ENCODE results near the gene C2CD4D. TPM values are rescaled to one million over a fixed set of nuclear protein-coding genes. Genes with fewer than 3 reads are reported as not detected.
"Not testable (repeated sequence)": the region's sequence is repeated elsewhere in the genome, so short reads cannot be mapped to it uniquely, and the experiment has no call there.

The C2CD4D gene
- total and polyA plus RNA-seq, 2 donors (not counting 1 experiment from before 2014, with no cell fraction given), result not detected

GRCh38 chr1:151885479-151885878 lies 45.9 kb upstream of the C2CD4D start:
- Histone ChIP-seq H3K4me3 (replicated peaks in 1 of 4; ENCODE audit: control extremely low read depth in 1 of 4, insufficient read depth in 1 of 4, low read depth in 3 of 4, low read length in 4 of 4) (no peak overlapping the region), H2AFZ (ENCODE audit: low read length) (no peak overlapping the region), H3K4me1 (ENCODE audit: control insufficient read depth, extremely low read depth, insufficient read depth, low read length) (no peaks in the 10 kb centered on the region), H4K20me1 (ENCODE audit: control insufficient read depth, extremely low read depth, insufficient read depth, low read length) (no peaks in the 10 kb centered on the region), H3K36me3 (ENCODE audit: control insufficient read depth, insufficient read depth, low read length) (no peaks in the 10 kb centered on the region), H3K4me2 (ENCODE audit: extremely low read depth, insufficient read depth, low read length) (no peak overlapping the region), H3K27me3 (ENCODE audit: control insufficient read depth, insufficient read depth, low read length) (no peaks in the 10 kb centered on the region), H3K9ac (ENCODE audit: insufficient read depth, low read length) (no peak overlapping the region), H3K27ac (ENCODE audit: insufficient read depth, low read length) (no peak overlapping the region), H3K79me2 (ENCODE audit: control insufficient read depth, insufficient read depth, low read length) (no peaks in the 10 kb centered on the region), H3K9me3 (ENCODE audit: control insufficient read depth, insufficient read depth, low read depth, low read length) (no peaks in the 10 kb centered on the region)
- no peak for DNase-seq (ENCODE audit: low read depth in 2 of 2)
- TF ChIP-seq CTCF (conservative IDR thresholded peaks at IDR 0.05 in 1 of 2, IDR thresholded peaks at IDR 0.05 in 1 of 2; ENCODE audit: low read depth in 1 of 2, low read length in 2 of 2), result no peak

DNA sequence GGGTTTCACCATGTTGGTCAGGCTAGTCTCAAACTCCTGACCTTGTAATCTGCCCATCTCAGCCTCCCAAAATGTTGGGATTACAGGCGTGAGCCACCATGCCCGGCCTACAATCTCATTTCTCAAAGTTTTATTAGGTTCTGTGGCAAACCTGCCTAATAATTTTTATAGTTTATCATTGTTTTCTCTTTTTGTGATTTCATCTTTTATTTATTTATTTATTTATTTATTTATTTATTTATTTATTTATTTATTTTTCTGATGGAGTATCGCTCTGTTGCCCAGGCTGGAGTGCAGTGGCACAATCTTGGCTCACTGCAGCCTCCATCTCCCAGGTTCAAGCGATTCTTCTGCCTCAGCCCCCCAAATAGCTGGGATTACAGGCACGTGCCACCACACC lies 45.3 kb upstream of the C2CD4D start:
- not testable (repeated sequence) for H2AFZ ChIP-seq (ENCODE audit: low read length); DNase-seq (ENCODE audit: low read depth in 2 of 2); H3K27ac ChIP-seq (ENCODE audit: insufficient read depth, low read length); H3K4me1 ChIP-seq (ENCODE audit: control insufficient read depth, extremely low read depth, insufficient read depth, low read length); H3K36me3 ChIP-seq (ENCODE audit: control insufficient read depth, insufficient read depth, low read length); H3K79me2 ChIP-seq (ENCODE audit: control insufficient read depth, insufficient read depth, low read length); H3K27me3 ChIP-seq (ENCODE audit: control insufficient read depth, insufficient read depth, low read length); H3K4me2 ChIP-seq (ENCODE audit: extremely low read depth, insufficient read depth, low read length); H3K9me3 ChIP-seq (ENCODE audit: control insufficient read depth, insufficient read depth, low read depth, low read length); H3K4me3 ChIP-seq (replicated peaks in 1 of 4; ENCODE audit: control extremely low read depth in 1 of 4, insufficient read depth in 1 of 4, low read depth in 3 of 4, low read length in 4 of 4); H4K20me1 ChIP-seq (ENCODE audit: control insufficient read depth, extremely low read depth, insufficient read depth, low read length); H3K9ac ChIP-seq (ENCODE audit: insufficient read depth, low read length)

GRCh38 chr1:151884445-151884844 lies 44.8 kb upstream of the C2CD4D start:
- H3K4me3 ChIP-seq (replicated peaks in 1 of 4; ENCODE audit: control extremely low read depth in 1 of 4, insufficient read depth in 1 of 4, low read depth in 3 of 4, low read length in 4 of 4); H3K9me3 ChIP-seq (ENCODE audit: control insufficient read depth, insufficient read depth, low read depth, low read length); H3K9ac ChIP-seq (ENCODE audit: insufficient read depth, low read length); H3K36me3 ChIP-seq (ENCODE audit: control insufficient read depth, insufficient read depth, low read length); H3K27me3 ChIP-seq (ENCODE audit: control insufficient read depth, insufficient read depth, low read length); H2AFZ ChIP-seq (ENCODE audit: low read length); H3K4me1 ChIP-seq (ENCODE audit: control insufficient read depth, extremely low read depth, insufficient read depth, low read length); H4K20me1 ChIP-seq (ENCODE audit: control insufficient read depth, extremely low read depth, insufficient read depth, low read length); H3K27ac ChIP-seq (ENCODE audit: insufficient read depth, low read length); H3K79me2 ChIP-seq (ENCODE audit: control insufficient read depth, insufficient read depth, low read length); DNase-seq (ENCODE audit: low read depth in 2 of 2); H3K4me2 ChIP-seq (ENCODE audit: extremely low read depth, insufficient read depth, low read length): not testable (repeated sequence)

DNA sequence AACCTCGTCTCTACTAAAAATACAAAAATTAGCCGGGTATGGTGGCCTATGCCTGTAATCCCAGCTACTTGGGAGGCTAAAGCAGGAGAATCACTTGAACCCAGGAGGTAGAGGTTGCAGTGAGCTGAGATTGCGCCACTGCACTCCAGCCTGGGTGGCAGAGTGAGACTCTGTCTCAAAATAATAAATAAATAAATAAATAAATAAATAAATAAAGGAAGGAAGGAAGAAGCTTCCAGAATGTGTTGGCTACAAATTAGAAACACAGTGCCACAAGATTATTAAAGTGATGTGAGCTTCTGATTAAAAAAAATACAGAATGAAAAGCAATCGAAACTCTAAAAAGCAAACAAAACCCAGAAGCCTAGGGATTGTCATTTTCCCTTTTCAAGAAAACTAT lies 44.3 kb upstream of the C2CD4D start:
- H3K4me3 ChIP-seq (replicated peaks in 1 of 4; ENCODE audit: control extremely low read depth in 1 of 4, insufficient read depth in 1 of 4, low read depth in 3 of 4, low read length in 4 of 4); DNase-seq (ENCODE audit: low read depth in 2 of 2): not testable (repeated sequence)

DNA sequence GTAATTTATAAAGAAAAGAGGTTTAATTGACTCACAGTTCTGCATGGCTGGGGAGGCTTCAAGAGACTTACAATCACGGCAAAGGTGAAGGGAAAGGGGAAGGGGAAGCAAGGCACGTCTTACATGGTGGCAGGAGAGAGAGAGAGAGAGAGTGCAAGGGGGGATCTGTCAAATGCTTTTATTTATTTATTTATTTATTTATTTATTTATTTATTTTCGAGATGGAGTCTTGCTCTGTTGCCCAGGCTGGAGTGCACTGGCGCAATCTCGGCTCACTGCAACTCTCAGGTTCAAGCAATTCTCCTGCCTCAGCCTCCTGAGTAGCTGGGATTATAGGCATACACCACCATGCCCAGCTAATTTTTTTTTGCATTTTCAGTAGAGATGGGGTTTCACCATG lies 43.3 kb upstream of the C2CD4D start:
- DNase-seq (ENCODE audit: low read depth in 2 of 2); H3K79me2 ChIP-seq (ENCODE audit: control insufficient read depth, insufficient read depth, low read length): not testable (repeated sequence)

More for the DNA sequence above, 44.3 kb upstream of the C2CD4D start:
- not testable (repeated sequence) for H2AFZ ChIP-seq (ENCODE audit: low read length); H3K27ac ChIP-seq (ENCODE audit: insufficient read depth, low read length); H3K9me3 ChIP-seq (ENCODE audit: control insufficient read depth, insufficient read depth, low read depth, low read length); H3K4me1 ChIP-seq (ENCODE audit: control insufficient read depth, extremely low read depth, insufficient read depth, low read length); H3K9ac ChIP-seq (ENCODE audit: insufficient read depth, low read length); H3K36me3 ChIP-seq (ENCODE audit: control insufficient read depth, insufficient read depth, low read length); H3K27me3 ChIP-seq (ENCODE audit: control insufficient read depth, insufficient read depth, low read length); H4K20me1 ChIP-seq (ENCODE audit: control insufficient read depth, extremely low read depth, insufficient read depth, low read length); H3K4me2 ChIP-seq (ENCODE audit: extremely low read depth, insufficient read depth, low read length); H3K79me2 ChIP-seq (ENCODE audit: control insufficient read depth, insufficient read depth, low read length)

More for the DNA sequence above, 43.3 kb upstream of the C2CD4D start:
- H3K27ac ChIP-seq (ENCODE audit: insufficient read depth, low read length); H3K36me3 ChIP-seq (ENCODE audit: control insufficient read depth, insufficient read depth, low read length); H4K20me1 ChIP-seq (ENCODE audit: control insufficient read depth, extremely low read depth, insufficient read depth, low read length); H3K4me2 ChIP-seq (ENCODE audit: extremely low read depth, insufficient read depth, low read length); H3K27me3 ChIP-seq (ENCODE audit: control insufficient read depth, insufficient read depth, low read length); H2AFZ ChIP-seq (ENCODE audit: low read length); H3K4me3 ChIP-seq (replicated peaks in 1 of 4; ENCODE audit: control extremely low read depth in 1 of 4, insufficient read depth in 1 of 4, low read depth in 3 of 4, low read length in 4 of 4); H3K9ac ChIP-seq (ENCODE audit: insufficient read depth, low read length); H3K9me3 ChIP-seq (ENCODE audit: control insufficient read depth, insufficient read depth, low read depth, low read length); H3K4me1 ChIP-seq (ENCODE audit: control insufficient read depth, extremely low read depth, insufficient read depth, low read length): not testable (repeated sequence)
